Measurements from ENCODE around the gene ADARB2.
"Not testable (repeated sequence)": the region's sequence is repeated elsewhere in the genome, so short reads cannot be mapped to it uniquely, and the experiment has no call there.

The ADARB2 gene

GRCh38 chr10:1255118-1255517 lies 482.2 kb downstream of the ADARB2 start:
- no peak for DNase-seq (ENCODE audit: low read depth)

DNA sequence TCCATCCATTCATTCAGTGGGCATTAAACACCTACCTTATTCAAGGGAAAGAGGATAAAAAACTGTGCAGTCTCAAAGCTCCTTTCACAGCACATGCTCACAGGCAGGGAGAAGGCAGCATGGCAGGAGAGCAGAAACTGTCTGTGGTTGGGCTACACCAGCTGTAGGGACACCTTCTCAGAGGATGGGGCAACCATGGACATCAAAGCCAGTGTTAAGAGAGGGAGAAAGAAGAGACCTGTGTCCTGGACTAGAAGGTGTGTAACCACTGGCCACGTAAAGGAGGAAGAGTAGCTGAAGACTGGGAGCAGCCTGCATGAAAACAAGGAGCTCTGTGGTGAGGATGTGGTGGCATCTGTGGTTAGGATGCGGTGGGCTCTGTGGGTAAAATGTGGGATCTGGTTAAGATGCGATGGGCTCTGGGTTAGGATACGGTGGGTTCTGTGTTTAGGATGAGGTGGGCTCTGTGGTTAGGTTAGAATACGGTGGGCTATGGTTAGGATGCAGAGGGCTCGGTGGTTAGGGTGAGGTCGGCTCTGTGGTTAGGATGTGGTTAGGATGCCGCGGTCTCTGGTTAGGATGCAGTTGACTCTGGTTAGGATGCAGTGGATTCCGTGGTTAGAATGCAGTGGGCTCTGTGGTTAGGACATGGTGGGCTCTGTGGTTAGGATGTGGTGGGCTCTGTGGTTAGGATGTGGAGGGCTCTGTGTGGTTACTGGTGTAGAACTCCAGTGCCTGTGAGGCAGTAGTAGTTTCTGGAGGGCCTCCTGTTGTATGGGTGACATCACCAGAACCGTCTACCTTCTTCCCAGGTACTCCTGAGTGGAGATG lies 483.6 kb downstream of the ADARB2 start:
- DNase-seq (ENCODE audit: low read depth) = no peak

DNA sequence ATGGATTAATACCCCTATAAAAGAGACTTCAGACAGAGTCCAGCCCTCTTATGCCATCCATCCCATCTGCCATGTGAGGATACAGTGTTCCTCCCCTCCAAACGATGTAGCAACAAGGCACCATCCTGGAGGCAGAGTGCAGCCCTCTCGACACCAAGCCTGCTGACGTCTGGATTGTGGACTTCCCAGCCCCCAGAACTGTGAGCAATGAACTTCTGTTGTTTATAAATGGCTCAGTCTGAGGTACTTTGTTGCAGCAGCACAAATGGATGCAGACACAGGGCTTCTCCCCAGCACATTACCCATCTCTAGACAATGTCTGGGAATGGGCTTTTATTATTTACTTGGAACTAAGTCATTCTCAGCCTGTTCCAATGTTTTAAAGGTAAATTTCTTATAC lies 485.6 kb downstream of the ADARB2 start:
- DNase-seq (ENCODE audit: low read depth) = no peak

DNA sequence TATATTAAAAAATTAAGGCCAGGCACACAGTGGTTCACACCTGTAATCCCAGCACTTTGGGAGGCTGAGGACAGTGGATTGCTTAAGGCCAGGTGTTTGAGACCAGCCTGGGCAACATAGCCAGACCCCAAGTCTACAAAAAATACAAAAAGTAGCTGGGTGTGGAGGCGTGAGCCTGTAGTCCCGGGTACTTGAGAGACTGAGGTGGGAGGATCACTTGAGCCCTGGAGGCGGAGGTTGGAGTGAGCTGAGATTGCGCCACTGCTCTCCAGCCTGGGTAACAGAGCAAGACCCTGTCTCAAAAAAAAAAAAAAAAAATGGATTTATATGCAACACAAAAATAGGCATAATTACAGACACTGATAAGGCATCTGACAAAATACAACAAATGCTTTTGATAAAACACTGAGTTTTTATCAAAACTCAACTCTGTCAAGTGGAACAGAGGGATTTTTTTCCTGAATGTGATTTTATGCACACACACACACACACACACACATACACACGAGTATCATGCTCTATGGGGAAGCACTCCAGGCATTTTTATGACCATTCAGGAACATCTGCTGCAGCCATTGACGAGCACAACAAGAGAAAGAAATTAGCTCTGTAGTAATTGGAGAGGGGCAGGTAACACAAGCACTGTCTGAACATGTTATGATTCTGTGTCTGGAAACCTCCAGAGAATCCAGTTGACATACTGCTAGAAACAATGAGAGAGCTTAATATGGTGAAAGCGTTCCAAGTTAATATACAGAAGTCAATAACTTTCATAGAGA lies 488.0 kb downstream of the ADARB2 start:
- no peak for DNase-seq (ENCODE audit: low read depth)

DNA sequence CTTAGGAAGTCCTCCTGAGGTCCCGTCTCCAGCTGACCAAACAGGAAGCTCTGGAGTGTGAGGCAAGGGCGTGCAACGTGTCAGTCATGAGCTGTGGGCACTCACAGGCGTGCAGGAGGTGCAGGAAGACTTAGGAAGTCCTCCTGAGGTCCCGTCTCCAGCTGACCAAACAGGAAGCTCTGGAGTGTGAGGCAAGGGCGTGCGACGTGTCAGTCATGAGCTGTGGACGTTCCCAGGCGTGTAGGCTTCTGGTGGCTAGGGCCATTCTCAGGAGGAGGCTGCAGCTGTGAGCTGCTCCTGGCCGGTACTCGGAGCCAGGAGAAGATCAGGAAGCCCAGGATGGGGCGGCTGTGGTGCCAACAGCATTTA lies 489.1 kb downstream of the ADARB2 start:
- not testable (repeated sequence) for DNase-seq (ENCODE audit: low read depth)

DNA sequence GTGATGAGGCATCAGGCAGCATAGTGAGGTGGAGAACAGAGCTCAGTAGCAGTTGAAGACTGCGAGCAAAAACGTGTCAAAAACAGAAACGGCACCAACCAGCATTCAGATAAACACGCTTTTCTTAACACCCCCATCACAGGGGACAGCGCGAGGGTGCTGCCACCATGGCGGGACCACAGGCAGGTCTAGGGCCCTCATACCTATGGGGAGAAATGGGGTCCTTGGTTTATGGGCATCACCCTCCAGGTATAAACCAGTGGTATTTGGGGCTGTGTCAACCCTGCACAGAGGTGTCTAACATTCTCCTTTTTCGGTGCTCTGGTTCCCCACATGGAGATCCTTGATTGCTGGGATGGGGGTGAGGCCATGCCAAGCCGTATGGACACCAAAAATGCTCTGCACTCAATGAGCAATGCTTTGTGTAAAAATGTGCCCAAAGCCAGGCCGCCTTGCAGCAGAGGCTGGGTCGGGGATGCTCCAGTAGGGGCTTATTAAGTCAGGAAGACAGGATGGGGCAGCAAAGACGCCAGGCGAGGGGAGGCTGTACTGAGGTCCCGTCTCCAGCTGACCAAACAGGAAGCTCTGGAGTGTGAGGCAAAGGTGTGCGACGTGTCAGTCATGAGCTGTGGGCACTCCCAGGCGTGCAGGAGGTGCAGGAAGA lies 489.6 kb downstream of the ADARB2 start:
- DNase-seq (ENCODE audit: low read depth) = no peak

- DNase-seq (ENCODE audit: low read depth) = no peak
Observed at GRCh38 chr10:1244493-1244892, 492.8 kb downstream of the ADARB2 start.

DNA sequence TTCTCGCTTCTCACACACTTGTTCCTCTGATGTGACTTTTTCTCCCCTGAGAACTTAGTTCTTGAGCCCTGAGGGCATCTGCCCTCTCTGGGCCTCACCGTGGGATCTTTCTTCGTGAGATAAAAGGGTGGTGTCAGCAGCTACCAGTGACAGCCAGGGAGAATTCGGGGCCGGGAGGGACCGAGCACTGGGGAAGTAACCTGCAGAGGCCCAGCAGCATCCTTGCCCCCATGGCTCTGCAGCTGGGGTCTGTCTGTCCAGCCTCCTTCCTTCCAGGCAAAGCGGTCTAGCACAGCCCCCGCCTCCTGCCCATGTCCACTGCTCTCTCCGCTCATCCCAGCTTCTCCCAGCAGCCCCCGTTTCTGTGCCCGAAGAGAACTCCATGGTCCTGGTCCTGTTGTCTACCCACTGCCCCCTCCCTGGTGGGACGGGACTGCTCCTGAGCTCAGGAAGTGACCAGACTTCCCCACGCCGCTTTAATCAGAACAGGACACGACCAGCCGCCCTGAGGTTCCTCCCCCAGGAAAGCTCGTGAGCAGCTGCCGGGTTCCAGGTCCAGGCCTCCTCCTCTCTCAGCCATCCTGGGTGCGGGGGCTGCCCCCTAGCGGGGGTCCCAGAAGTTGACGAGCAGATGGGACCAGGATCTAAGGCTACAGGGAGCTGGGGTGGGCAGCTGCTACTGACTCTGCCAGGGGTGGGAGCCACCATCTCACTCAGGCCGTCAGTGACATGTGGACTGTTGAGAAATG lies 493.7 kb downstream of the ADARB2 start:
- DNase-seq (ENCODE audit: low read depth) = no peak

DNA sequence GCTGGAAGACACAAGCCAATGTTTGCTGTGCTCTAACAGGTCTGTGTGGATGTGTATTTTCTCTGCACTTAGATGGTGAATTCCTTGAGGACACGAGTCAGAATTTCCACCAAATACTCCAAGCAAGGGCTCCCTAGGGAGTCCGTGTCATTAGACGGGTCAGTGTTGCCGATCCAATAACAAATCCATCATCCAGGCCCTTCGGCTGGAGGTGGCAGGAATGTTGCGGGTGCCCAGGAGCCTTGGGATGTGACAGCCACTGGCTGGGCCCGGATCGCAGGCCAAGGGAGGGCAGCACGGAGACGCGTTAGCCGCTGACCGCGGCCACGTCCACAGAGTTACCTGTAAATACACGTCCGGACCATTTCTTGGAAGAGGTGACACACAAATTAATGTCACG lies 494.4 kb downstream of the ADARB2 start:
- DNase-seq (ENCODE audit: low read depth) = no peak

- no peak for DNase-seq (ENCODE audit: low read depth)
Observed at GRCh38 chr10:1241973-1242935, 495.1 kb downstream of the ADARB2 start.

- DNase-seq (ENCODE audit: low read depth) = no peak
Observed at GRCh38 chr10:1241322-1241890, 495.9 kb downstream of the ADARB2 start.

DNA sequence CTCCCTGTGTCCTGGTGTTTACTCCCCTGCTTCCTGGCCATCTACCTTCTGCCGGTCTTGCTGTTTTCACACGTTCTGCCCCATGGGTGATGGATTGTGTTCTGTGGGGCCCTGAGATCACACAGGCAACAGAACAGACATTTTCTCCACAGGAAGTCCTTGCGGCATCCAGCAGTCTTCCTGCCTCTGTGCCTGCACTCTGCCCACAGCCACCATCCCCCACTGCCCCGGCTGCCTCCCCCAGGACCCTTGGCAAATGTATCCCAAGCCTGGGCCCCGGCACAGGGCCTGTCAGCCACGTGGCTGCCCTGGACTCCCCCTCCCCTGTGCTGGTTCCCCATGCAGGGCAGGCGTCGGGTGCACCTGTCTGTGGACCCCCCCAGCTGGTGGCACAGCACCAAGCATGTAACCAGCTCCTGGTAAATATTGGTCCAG lies 497.0 kb downstream of the ADARB2 start:
- DNase-seq (ENCODE audit: low read depth) = no peak

DNA sequence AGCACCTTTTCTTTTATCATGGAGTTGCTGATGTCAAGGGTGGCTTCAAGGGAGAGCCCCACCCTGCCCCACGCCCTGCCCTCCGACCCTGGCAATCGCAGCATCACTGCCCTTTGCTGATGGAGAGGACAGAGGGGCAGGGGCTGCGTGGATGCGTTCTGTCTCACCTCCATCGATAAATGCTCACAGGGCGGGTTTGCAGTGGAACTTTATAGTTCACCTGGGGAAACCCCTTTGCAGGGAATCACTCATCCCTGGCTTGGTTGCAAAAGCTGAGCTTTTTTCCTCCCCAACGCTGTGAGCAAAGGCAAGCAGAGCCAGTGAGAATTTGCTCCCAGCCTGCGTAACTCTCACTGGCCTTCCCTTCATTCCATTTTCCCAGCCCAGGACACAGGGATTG lies 504.3 kb downstream of the ADARB2 start:
- DNase-seq (ENCODE audit: low read depth) = no peak

GRCh38 chr10:1232164-1232911 lies 505.0 kb downstream of the ADARB2 start:
- DNase-seq (ENCODE audit: low read depth) = no peak

DNA sequence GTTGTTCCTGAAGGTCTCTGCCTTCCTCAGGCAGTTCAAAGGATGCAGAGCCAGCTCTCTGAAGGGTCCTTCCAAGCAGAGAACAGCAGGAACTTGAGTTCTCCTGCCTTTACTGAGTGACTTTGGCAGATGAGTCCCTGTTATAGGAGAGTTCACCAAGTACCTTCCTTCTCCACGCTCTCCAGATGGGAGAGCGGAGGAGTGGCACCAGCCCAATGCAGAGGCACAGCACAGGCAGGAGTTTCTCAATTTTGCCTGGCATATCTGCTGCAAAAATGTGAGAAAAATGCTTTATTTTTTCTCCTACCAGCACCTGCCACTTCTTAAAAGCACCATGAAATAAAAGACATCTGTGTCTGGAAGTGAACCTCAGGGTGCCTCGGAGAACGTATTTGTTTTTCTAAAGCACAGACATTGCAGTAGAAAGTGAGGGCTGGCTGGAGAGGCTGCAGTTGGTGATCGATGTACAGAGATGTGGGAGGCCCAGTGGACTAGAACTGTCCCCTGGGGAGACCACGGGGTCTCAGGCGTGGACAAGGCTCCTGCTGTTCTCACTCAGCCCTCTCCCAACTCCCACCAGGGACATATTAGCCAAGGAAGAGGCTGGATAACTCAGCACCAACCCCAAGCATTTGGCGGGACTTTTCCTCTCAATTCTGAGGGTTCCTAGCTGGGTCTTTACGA lies 506.6 kb downstream of the ADARB2 start:
- no peak for DNase-seq (ENCODE audit: low read depth)

GRCh38 chr10:1230138-1230537 lies 507.2 kb downstream of the ADARB2 start:
- DNase-seq (ENCODE audit: low read depth) = no peak

GRCh38 chr10:1229574-1229973 lies 507.8 kb downstream of the ADARB2 start:
- no peak for DNase-seq (ENCODE audit: low read depth)

DNA sequence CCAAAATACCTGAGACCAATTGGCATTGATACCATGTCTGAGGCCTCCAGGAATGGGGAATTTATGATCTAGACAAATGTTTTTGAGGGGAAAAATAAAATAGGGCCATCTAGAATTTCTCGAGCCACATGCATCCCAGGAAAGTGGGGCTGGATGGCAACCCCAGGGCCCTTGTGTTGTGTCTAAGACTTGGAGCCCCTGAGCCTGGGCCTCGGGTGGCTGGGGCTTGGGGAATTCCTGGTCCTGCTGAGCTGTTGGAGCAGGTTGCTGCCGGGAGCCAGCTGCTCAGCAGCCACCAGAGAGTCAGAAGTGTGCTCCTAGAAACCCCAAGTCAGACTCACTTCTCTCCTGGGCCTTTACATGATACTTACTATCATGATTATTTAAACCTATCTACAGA lies 508.2 kb downstream of the ADARB2 start:
- DNase-seq (ENCODE audit: low read depth) = no peak

GRCh38 chr10:1228467-1228975 lies 508.8 kb downstream of the ADARB2 start:
- DNase-seq (ENCODE audit: low read depth) = no peak

All from stimulated activated CD8-positive, alpha-beta memory T cell treated with anti-CD3 and anti-CD28 coated beads, Interleukin-12 subunit alpha, Interleukin-12 subunit beta, amount 100 ng/mL, for 4 hours (primary cell).